ENCODE measurements around the gene TTN.

GRCh38 chr2:178676046-178676445 lies 131.2 kb downstream of the TTN start:
- TF ChIP-seq ZNF384 (IDR thresholded peaks at IDR 0.05) (no peak), FOXM1 (IDR thresholded peaks at IDR 0.05; ENCODE audit: borderline replicate concordance) (no peak), SUZ12 (IDR thresholded peaks at IDR 0.05) (no peak), SP1 (IDR thresholded peaks at IDR 0.05) (no peak), ARNT (IDR thresholded peaks at IDR 0.05) (no peak), CTBP1 (IDR thresholded peaks at IDR 0.05; ENCODE audit: borderline replicate concordance) (no peak), BHLHE40 (IDR thresholded peaks at IDR 0.05; ENCODE audit: borderline replicate concordance) (no peak), NFRKB (IDR thresholded peaks at IDR 0.05) (no peak), TARDBP (IDR thresholded peaks at IDR 0.05) (no peak), FOXK2 (IDR thresholded peaks at IDR 0.05) (no peak), L3MBTL2 (conservative IDR thresholded peaks at IDR 0.05) (no peak)
